Ishikawa (cell line): ENCODE results near the gene KLHL36.

Experiments
- CEBPB ChIP-seq: IDR thresholded peaks from 2 replicates; pipeline ENCODE4 v1.6.1; 2012
- CREB1 ChIP-seq: IDR thresholded peaks from 2 replicates; pipeline ENCODE4 v1.6.1; 2012; ENCODE audit warnings: low read depth
- EGR1 ChIP-seq: IDR thresholded peaks from 2 replicates; pipeline ENCODE4 v1.6.1; 2012
- EP300 ChIP-seq: IDR thresholded peaks from 2 replicates; pipeline ENCODE4 v1.6.1; 2012; ENCODE audit warnings: borderline replicate concordance
- FOXM1 ChIP-seq: IDR thresholded peaks from 2 replicates; pipeline ENCODE4 v1.6.1; 2012; ENCODE audit warnings: low read depth, borderline replicate concordance
- MAX ChIP-seq: IDR thresholded peaks from 2 replicates; pipeline ENCODE4 v1.6.1; 2012
- NFIC ChIP-seq: IDR thresholded peaks from 2 replicates; pipeline ENCODE4 v1.6.1; 2012
- RAD21 ChIP-seq: IDR thresholded peaks from 2 replicates; pipeline ENCODE4 v1.6.1; 2012; ENCODE audit warnings: low read depth
- REST ChIP-seq: IDR thresholded peaks from 2 replicates; pipeline ENCODE4 v1.6.1; 2012; ENCODE audit warnings: low read depth, mild to moderate bottlenecking
- TAF1 ChIP-seq: IDR thresholded peaks from 2 replicates; pipeline ENCODE4 v1.6.1; 2012; ENCODE audit warnings: low read depth, mild to moderate bottlenecking
- TCF12 ChIP-seq: IDR thresholded peaks from 2 replicates; pipeline ENCODE4 v1.6.1; 2012; ENCODE audit warnings: low read depth
- TEAD4 ChIP-seq: IDR thresholded peaks from 2 replicates; pipeline ENCODE4 v1.6.1; 2012
- USF1 ChIP-seq: IDR thresholded peaks from 2 replicates; pipeline ENCODE4 v1.6.1; 2012
- YY1 ChIP-seq: IDR thresholded peaks from 2 replicates; pipeline ENCODE4 v1.6.1; 2012; ENCODE audit warnings: low read depth
- ZBTB7A ChIP-seq: IDR thresholded peaks from 2 replicates; pipeline ENCODE4 v1.6.1; 2012; ENCODE audit warnings: low read depth

KLHL36 gene

GRCh38 chr16:84620913-84621312 is 27.4 kb upstream of the KLHL36 start:
- TF ChIP-seq USF1 = peak; percentile 19; the same call in 1 of the 2 replicates
- TF ChIP-seq MAX = peak; percentile 45; the same call in 1 of the 2 replicates

GRCh38 chr16:84625556-84625955 is 22.8 kb upstream of the KLHL36 start:
- TF ChIP-seq NFIC (no peak), USF1 (no peak), RAD21 (no peak), TEAD4 (no peak), ZBTB7A (no peak), TCF12 (no peak), CEBPB (no peak), MAX (no peak), REST (no peak), YY1 (no peak), TAF1 (no peak), EGR1 (no peak), FOXM1 (no peak)

GRCh38 chr16:84628226-84628731 is 20.0 kb upstream of the KLHL36 start:
- TF ChIP-seq TCF12 (no peak), REST (no peak), FOXM1 (no peak), RAD21 (no peak), MAX (no peak), TEAD4 (no peak), EP300 (no peak), YY1 (no peak), EGR1 (no peak), CEBPB (no peak), TAF1 (no peak), CREB1 (no peak)

- no peak for TF ChIP-seq TAF1
- no peak for TF ChIP-seq CREB1
- no peak for TF ChIP-seq RAD21
- no peak for TF ChIP-seq USF1
- no peak for TF ChIP-seq REST
Measured at GRCh38 chr16:84629580-84629979, 18.7 kb upstream of the KLHL36 start.

- TF ChIP-seq RAD21 = no peak
- TF ChIP-seq TEAD4 = no peak
- no peak for TF ChIP-seq YY1
- no peak for TF ChIP-seq USF1
- TF ChIP-seq TAF1 = no peak
- TF ChIP-seq EGR1 = no peak
- no peak for TF ChIP-seq ZBTB7A
- TF ChIP-seq MAX = no peak
- TF ChIP-seq TCF12 = no peak
- no peak for TF ChIP-seq REST
- no peak for TF ChIP-seq NFIC
- no peak for TF ChIP-seq EP300
- no peak for TF ChIP-seq CREB1
- no peak for TF ChIP-seq CEBPB
- TF ChIP-seq FOXM1 = no peak
Measured at GRCh38 chr16:84630009-84630408, 18.3 kb upstream of the KLHL36 start.
